ENCODE data around the gene ZNF771.

- TF ChIP-seq, protein P1, sequence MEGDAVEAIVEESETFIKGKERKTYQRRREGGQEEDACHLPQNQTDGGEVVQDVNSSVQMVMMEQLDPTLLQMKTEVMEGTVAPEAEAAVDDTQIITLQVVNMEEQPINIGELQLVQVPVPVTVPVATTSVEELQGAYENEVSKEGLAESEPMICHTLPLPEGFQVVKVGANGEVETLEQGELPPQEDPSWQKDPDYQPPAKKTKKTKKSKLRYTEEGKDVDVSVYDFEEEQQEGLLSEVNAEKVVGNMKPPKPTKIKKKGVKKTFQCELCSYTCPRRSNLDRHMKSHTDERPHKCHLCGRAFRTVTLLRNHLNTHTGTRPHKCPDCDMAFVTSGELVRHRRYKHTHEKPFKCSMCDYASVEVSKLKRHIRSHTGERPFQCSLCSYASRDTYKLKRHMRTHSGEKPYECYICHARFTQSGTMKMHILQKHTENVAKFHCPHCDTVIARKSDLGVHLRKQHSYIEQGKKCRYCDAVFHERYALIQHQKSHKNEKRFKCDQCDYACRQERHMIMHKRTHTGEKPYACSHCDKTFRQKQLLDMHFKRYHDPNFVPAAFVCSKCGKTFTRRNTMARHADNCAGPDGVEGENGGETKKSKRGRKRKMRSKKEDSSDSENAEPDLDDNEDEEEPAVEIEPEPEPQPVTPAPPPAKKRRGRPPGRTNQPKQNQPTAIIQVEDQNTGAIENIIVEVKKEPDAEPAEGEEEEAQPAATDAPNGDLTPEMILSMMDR (IDR thresholded peaks at IDR 0.05), result no peak
- TF ChIP-seq POLR2A (IDR thresholded peaks at IDR 0.05), result no peak
Observed at GRCh38 chr16:30375864-30376263, 31.5 kb upstream of the ZNF771 start.

Data from esophagus squamous epithelium (tissue), 4 donors.